Breast epithelium (tissue), 4 donors: ENCODE measurements around the gene ZDHHC17. TPM values are rescaled to one million over a fixed set of nuclear protein-coding genes. Genes with fewer than 3 reads are reported as not detected.

Source experiments
- DNase-seq, 2 donors: peaks; one replicate each; pipeline ENCODE4 v3.0.0-alpha.2; 2019; ENCODE audit warnings: low spot score in 2 of 2
- H3K27ac ChIP-seq, 2 donors: fragments of 200-600 bp; sonication (generic) in 1 of 2; one replicate each; pipeline ENCODE4 v1.5.1; 2016 to 2019; ENCODE audit warnings: mild to moderate bottlenecking in 1 of 2
- H3K27me3 ChIP-seq, 2 donors: fragments of 200-600 bp; sonication (generic) in 1 of 2; one replicate each; pipeline versions ENCODE4 v1.5.1 to v1.6.0; 2017 to 2019; ENCODE audit warnings: control low read depth in 1 of 2, mild to moderate bottlenecking in 1 of 2
- H3K36me3 ChIP-seq: fragments of 200-600 bp; one replicate; pipeline ENCODE4 v1.5.1; 2019
- H3K4me1 ChIP-seq, 2 donors: fragments of 200-600 bp; sonication (generic); one replicate each; pipeline ENCODE4 v1.5.1; 2016 to 2019; ENCODE audit warnings: control low read depth in 1 of 2
- H3K4me3 ChIP-seq, 3 donors: fragments of 200-600 bp; sonication (generic); 1 replicate in 2 of 3; 2 replicates in 1 of 3; pipeline ENCODE4 v1.5.1; 2016 to 2019; ENCODE audit warnings: mild to moderate bottlenecking in 3 of 3, moderate library complexity in 2 of 3
- H3K9me3 ChIP-seq, 2 donors: fragments of 200-600 bp; sonication (generic) in 1 of 2; one replicate each; pipeline ENCODE4 v1.5.1; 2016 to 2019; ENCODE audit warnings: control low read depth in 1 of 2
- POLR2A ChIP-seq: fragments of 450-650 bp; IDR thresholded peaks from one replicate; pipeline ENCODE4 v1.6.1; 2016; ENCODE audit warnings: antibody characterized with exemption, mild to moderate bottlenecking, moderate library complexity
- POLR2AphosphoS5 ChIP-seq, 3 donors: sonication (generic); formaldehyde crosslinking; IDR thresholded peaks; one replicate each; pipeline ENCODE4 v1.6.1; 2017; ENCODE audit warnings: antibody characterized with exemption in 3 of 3
- intact Hi-C: fragments of 100-400 bp; cut with DNase I; formaldehyde crosslinking; loops from one replicate; pipeline ENCODE4 v1.15.1; 2023; ENCODE audit warnings: low total_unique reads
- total RNA-seq, 3 donors: library from RNA; depleted of rRNA; stranded (reverse); fragments of >200 nt; gene quantifications; one replicate each; pipeline ENCODE4 v1.1.0, GENCODE V29; 2016
- TF ChIP-seq, protein P1 (sequence below), 3 donors: fragments of 450-650 bp; IDR thresholded peaks; one replicate each; pipeline ENCODE4 v1.5.1; 2016 to 2017; ENCODE audit warnings: antibody characterized with exemption in 3 of 3, mild to moderate bottlenecking in 3 of 3, moderate library complexity in 3 of 3

ZDHHC17 gene
- total RNA-seq, 3 donors from 2014 or later, result 51.8 to 86.1 (median 67.2) TPM

DNA sequence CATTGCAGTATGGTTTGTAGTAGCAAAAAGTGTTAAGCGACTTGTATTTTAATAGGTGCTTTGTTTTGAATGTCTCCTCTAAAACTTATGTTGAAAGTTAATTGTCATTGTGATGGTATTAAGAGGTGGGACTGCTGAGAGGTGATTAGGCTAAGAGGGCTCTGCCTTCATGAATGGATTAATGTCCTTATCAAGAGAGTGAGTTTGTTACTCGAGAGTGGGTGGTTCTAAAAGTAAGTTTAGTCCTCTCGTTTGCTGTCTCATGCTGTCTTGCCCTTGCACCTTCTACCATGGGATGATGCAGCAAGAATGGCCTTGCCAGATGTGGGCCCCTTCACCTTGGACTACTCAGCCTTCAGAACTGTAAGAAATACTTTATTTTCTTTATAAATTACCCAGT lies 17.4 kb downstream of the ZDHHC17 start:
- intact Hi-C loops, result loop anchor here (10.0 kb wide), 1 partner anchor 157 kb away; no protein-coding TSS in a partner anchor
- TF ChIP-seq, protein P1, sequence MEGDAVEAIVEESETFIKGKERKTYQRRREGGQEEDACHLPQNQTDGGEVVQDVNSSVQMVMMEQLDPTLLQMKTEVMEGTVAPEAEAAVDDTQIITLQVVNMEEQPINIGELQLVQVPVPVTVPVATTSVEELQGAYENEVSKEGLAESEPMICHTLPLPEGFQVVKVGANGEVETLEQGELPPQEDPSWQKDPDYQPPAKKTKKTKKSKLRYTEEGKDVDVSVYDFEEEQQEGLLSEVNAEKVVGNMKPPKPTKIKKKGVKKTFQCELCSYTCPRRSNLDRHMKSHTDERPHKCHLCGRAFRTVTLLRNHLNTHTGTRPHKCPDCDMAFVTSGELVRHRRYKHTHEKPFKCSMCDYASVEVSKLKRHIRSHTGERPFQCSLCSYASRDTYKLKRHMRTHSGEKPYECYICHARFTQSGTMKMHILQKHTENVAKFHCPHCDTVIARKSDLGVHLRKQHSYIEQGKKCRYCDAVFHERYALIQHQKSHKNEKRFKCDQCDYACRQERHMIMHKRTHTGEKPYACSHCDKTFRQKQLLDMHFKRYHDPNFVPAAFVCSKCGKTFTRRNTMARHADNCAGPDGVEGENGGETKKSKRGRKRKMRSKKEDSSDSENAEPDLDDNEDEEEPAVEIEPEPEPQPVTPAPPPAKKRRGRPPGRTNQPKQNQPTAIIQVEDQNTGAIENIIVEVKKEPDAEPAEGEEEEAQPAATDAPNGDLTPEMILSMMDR (IDR thresholded peaks at IDR 0.05), result no peak
- TF ChIP-seq POLR2AphosphoS5 (IDR thresholded peaks at IDR 0.05) (no peak), POLR2A (no peak)
- Histone ChIP-seq H3K4me3 (no peak overlapping the region), H3K27me3 (no peaks in the 10 kb centered on the region), H3K36me3 (no peaks in the 10 kb centered on the region), H3K9me3 (no peaks in the 10 kb centered on the region), H3K27ac (peak overlapping the region; percentile 26 to 54), H3K4me1 (no peaks in the 10 kb centered on the region)
- DNase-seq, result no peak

GRCh38 chr12:76782526-76782925 lies 18.6 kb downstream of the ZDHHC17 start:
- Histone ChIP-seq H3K4me3 (no peak overlapping the region), H3K4me1 (no peaks in the 10 kb centered on the region), H3K27ac (peak overlapping the region; percentile 54), H3K36me3 (no peaks in the 10 kb centered on the region), H3K9me3 (no peaks in the 10 kb centered on the region), H3K27me3 (no peaks in the 10 kb centered on the region)
- TF ChIP-seq POLR2A, result no peak
- TF ChIP-seq, protein P1 (IDR thresholded peaks at IDR 0.05), result no peak
- no peak for TF ChIP-seq POLR2AphosphoS5 (IDR thresholded peaks at IDR 0.05)
- intact Hi-C loops, result loop anchor here (10.0 kb wide), 1 partner anchor 158 kb away; no protein-coding TSS in a partner anchor
- no peak for DNase-seq

GRCh38 chr12:76784600-76785051 lies 20.7 kb downstream of the ZDHHC17 start:
- Histone ChIP-seq H3K36me3 (no peaks in the 10 kb centered on the region), H3K4me3 (peak overlapping the region in 2 of 3 donors; percentile 9 to 13), H3K27me3 (no peaks in the 10 kb centered on the region), H3K27ac (peak overlapping the region; percentile 66 to 83), H3K4me1 (no peaks in the 10 kb centered on the region), H3K9me3 (no peaks in the 10 kb centered on the region)
- TF ChIP-seq POLR2AphosphoS5 (IDR thresholded peaks at IDR 0.05) (peak in 1 of 3 donors; percentile 4), POLR2A (no peak)
- TF ChIP-seq, protein P1 (IDR thresholded peaks at IDR 0.05), result no peak
- no peak for DNase-seq
- intact Hi-C loops, result loop anchor here (10.0 kb wide), 1 partner anchor 160 kb away; no protein-coding TSS in a partner anchor

- intact Hi-C loops, result loop anchor here (10.0 kb wide), 1 partner anchor 161 kb away; no protein-coding TSS in a partner anchor
- TF ChIP-seq POLR2A, result no peak
- no peak for TF ChIP-seq POLR2AphosphoS5 (IDR thresholded peaks at IDR 0.05)
- TF ChIP-seq, protein P1 (IDR thresholded peaks at IDR 0.05), result no peak
- no peaks in the 10 kb centered on the region for H3K27me3 ChIP-seq
- no peak overlapping the region for H3K4me3 ChIP-seq
- H3K4me1 ChIP-seq, result no peaks in the 10 kb centered on the region
- H3K9me3 ChIP-seq, result no peaks in the 10 kb centered on the region
- H3K27ac ChIP-seq, result peak overlapping the region; percentile 66 to 83
- no peaks in the 10 kb centered on the region for H3K36me3 ChIP-seq
- DNase-seq, result no peak
Observed at GRCh38 chr12:76785407-76785806, 21.5 kb downstream of the ZDHHC17 start.

DNA sequence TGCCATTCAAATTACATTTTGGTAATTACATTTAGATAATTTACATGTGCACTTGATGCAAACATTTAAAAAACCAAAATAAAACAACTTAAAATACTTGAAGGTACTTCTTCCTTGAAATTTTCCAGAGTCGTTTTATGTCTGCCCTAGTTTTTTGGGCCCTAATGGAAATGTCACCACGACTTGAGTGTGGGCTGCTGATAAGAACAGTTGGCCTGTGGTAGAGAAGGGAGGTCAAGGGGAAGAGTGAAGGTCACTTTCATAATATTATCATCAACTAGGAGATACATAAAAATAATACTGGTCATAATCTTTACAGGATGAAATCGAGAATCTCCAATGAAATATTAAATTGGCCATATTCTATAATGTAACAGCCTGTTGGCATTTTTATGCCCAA lies 23.1 kb downstream of the ZDHHC17 start:
- H3K4me1 ChIP-seq, result no peaks in the 10 kb centered on the region
- H3K27me3 ChIP-seq, result no peaks in the 10 kb centered on the region
- no peaks in the 10 kb centered on the region for H3K36me3 ChIP-seq

More for the DNA sequence above, 23.1 kb downstream of the ZDHHC17 start:
- intact Hi-C loops, result loop anchor here (10.0 kb wide), 1 partner anchor 162 kb away; no protein-coding TSS in a partner anchor
- DNase-seq, result no peak
- H3K4me3 ChIP-seq, result no peak overlapping the region
- H3K27ac ChIP-seq, result no peak overlapping the region
- H3K9me3 ChIP-seq, result no peaks in the 10 kb centered on the region
- TF ChIP-seq, protein P1 (IDR thresholded peaks at IDR 0.05), result no peak
- no peak for TF ChIP-seq POLR2A
- TF ChIP-seq POLR2AphosphoS5 (IDR thresholded peaks at IDR 0.05), result no peak
